GM12872 (cell line): ENCODE data around the gene USP6NL.

ENCODE experiments used
- TF ChIP-seq, protein P1 (sequence below): IDR thresholded peaks from 3 replicates; pipeline ENCODE4 v1.5.1; 2011; ENCODE audit warnings: low read depth, mild to moderate bottlenecking, low read length, moderate library complexity; ENCODE audit not compliant: insufficient read depth

USP6NL gene

GRCh38 chr10:11475831-11476434, 135.5 kb downstream of the USP6NL start:
- TF ChIP-seq, protein P1, sequence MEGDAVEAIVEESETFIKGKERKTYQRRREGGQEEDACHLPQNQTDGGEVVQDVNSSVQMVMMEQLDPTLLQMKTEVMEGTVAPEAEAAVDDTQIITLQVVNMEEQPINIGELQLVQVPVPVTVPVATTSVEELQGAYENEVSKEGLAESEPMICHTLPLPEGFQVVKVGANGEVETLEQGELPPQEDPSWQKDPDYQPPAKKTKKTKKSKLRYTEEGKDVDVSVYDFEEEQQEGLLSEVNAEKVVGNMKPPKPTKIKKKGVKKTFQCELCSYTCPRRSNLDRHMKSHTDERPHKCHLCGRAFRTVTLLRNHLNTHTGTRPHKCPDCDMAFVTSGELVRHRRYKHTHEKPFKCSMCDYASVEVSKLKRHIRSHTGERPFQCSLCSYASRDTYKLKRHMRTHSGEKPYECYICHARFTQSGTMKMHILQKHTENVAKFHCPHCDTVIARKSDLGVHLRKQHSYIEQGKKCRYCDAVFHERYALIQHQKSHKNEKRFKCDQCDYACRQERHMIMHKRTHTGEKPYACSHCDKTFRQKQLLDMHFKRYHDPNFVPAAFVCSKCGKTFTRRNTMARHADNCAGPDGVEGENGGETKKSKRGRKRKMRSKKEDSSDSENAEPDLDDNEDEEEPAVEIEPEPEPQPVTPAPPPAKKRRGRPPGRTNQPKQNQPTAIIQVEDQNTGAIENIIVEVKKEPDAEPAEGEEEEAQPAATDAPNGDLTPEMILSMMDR = no peak

DNA sequence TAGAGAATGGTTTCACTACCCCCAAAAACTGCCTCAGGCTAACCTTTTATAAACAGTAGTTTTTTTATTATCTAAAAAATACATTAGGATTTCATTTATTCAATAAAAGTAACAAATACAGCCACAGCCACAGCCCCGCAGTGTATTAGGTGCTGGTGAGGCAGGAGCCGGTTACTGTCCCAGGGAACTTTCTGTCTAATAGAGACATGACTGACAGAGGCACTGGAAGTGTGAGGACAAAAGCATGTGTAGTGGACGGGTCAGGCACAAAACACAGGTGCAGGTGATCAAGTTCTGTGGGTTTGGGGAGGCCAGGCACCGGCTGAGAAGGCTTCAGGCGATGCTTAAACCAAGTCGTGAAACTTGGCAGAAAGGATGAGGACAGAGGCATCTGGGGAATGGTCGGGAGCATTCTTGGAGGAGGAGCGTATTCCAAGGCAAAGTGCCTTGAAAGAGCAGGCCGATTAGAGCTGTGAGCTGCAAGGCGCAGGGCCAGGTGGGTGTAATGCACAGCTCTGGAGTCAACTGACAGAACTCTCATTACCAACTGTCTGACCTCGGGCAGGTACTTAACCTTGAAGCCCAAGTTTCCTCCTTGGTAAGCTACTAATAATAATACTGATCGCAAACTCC, 138.2 kb downstream of the USP6NL start:
- TF ChIP-seq, protein P1 = no peak

DNA sequence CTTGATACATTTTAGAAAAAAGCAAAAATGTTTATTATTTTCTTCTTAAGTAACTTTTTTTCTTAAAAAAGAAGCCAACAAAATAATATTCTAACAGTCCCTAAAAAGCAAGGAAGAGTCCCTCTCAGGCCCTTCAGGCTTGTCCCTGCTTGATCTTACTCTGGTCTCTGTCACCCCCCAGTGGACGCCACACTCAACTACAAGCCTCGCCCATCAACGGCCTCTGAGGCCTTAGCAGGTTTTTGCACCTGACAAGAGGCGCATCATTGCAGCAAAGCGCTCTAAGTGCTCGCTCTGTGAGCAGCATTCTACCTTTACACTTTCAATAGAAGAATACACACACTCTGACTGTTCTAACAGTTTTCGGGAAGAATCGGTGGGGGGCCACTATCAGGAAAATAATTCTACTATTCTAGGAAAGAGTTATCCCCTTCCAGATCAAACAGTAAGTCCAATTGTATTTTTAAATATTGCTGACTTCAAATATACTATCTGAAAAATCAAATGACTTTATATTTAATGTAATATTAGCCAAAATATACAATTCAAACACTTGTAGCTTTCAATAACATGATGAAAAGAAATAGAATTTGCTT, 139.2 kb downstream of the USP6NL start:
- TF ChIP-seq, protein P1 = peak; percentile 90

GRCh38 chr10:11469575-11470391, 141.7 kb downstream of the USP6NL start:
- TF ChIP-seq, protein P1 = no peak

DNA sequence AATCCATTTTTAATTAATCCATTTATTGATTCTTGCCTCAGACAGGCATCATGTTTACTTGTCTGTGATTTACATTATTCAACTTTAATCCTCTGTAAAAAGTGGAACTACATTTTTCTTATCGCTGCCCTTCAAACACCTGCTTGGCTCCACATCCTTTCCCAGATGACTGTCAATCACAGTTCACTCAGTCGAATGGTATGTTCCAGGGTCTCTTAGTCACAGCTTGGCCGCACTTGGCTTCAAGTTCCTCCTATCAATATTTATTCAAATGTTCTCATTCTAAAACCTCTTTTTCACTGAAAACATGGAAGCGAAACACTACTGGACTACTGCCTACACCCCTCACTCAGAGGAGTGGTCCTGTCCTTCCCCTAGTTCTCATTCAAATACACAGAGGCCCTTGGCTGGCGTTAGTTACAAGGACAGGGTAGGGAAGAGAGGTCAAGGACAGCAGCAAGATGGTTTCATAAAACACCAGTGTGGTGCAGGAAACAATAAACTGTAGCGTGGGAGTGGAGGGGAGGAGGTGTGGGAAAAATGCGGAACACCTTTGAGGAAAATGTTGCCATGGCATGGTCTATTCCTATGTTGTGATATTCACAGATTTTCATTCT, 143.2 kb downstream of the USP6NL start:
- TF ChIP-seq, protein P1 = no peak

DNA sequence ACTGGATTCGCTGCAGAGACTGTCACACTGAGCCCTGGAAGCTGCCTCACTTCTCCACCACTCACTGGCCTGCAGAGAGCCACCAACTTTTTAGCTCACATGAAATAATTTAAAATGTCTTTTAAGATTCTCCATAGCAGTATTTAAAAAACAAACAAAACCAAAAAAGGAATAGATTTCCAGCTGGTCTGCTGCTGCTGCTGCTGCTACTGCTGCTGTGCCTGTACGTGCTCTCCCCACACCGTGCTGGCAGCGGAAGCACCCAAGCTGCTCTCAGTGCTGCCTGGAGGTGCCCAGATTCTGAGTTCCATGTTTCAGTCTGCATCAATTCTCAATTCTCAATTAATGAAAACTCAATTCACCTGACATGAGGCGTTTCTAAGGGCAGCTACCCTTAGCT, 146.0 kb downstream of the USP6NL start:
- TF ChIP-seq, protein P1 = no peak

GRCh38 chr10:11463111-11463510, 148.3 kb downstream of the USP6NL start:
- TF ChIP-seq, protein P1 = no peak
